ENCODE measurements around the gene TAF4B. TPM values are rescaled to one million over a fixed set of nuclear protein-coding genes. Genes with fewer than 3 reads are reported as not detected.

Gene TAF4B
- total and polyA plus RNA-seq, 10 donors = 6.4 to 23.8 (median 10.1) TPM

GRCh38 chr18:26322890-26323653, 96.8 kb downstream of the TAF4B start:
- H3K9me3 ChIP-seq = no peaks in the 10 kb centered on the region
- intact Hi-C loops (cut with DNase I; ENCODE audit: low total_unique reads) = no loop called here
- WGBS, 5 donors = 76 to 96% (median 91%) methylated on average over 3 of the region's 3 CpGs
- TF ChIP-seq CTCF (IDR thresholded peaks at IDR 0.05 in 8 of 11, conservative IDR thresholded peaks at IDR 0.05 in 3 of 11) = no peak
- TF ChIP-seq POLR2A (IDR thresholded peaks at IDR 0.05) = no peak
- no peak for TF ChIP-seq POLR2AphosphoS5 (IDR thresholded peaks at IDR 0.05)
- no peak overlapping the region for H3K27ac ChIP-seq
- no peaks in the 10 kb centered on the region for H3K4me1 ChIP-seq
- DNase-seq = no peak
- H3K4me3 ChIP-seq = no peak overlapping the region
- no peaks in the 10 kb centered on the region for H3K27me3 ChIP-seq (replicated peaks in 1 of 7)
- peaks cover 0 to 54% (median 14%) of the 10 kb centered on the region in 6 donors for H3K36me3 ChIP-seq

GRCh38 chr18:26325771-26326170, 99.5 kb downstream of the TAF4B start:
- Histone ChIP-seq H3K36me3 (peaks cover 0 to 75% (median 19%) of the 10 kb centered on the region in 6 donors), H3K27ac (no peak overlapping the region), H3K4me3 (no peak overlapping the region), H3K9me3 (no peaks in the 10 kb centered on the region), H3K27me3 (replicated peaks in 1 of 7) (no peaks in the 10 kb centered on the region), H3K4me1 (no peaks in the 10 kb centered on the region)
- 92 to 100% (median 95%) methylated on average over 2 of the region's 2 CpGs for WGBS, 5 donors
- no peak for DNase-seq
- no peak for TF ChIP-seq POLR2A (IDR thresholded peaks at IDR 0.05)
- no peak for TF ChIP-seq POLR2AphosphoS5 (IDR thresholded peaks at IDR 0.05)
- TF ChIP-seq CTCF (IDR thresholded peaks at IDR 0.05 in 8 of 11, conservative IDR thresholded peaks at IDR 0.05 in 3 of 11) = no peak
- intact Hi-C loops (cut with DNase I; ENCODE audit: low total_unique reads) = no loop called here

- intact Hi-C loops (cut with DNase I; ENCODE audit: low total_unique reads) = no loop called here
- H3K4me3 ChIP-seq = no peak overlapping the region
- WGBS, 5 donors = 80 to 90% (median 84%) methylated on average over 3 of the region's 3 CpGs
- no peak overlapping the region for H3K27ac ChIP-seq
- H3K27me3 ChIP-seq (replicated peaks in 1 of 7) = no peaks in the 10 kb centered on the region
- TF ChIP-seq POLR2A (IDR thresholded peaks at IDR 0.05) (no peak), POLR2AphosphoS5 (IDR thresholded peaks at IDR 0.05) (no peak), CTCF (IDR thresholded peaks at IDR 0.05 in 8 of 11, conservative IDR thresholded peaks at IDR 0.05 in 3 of 11) (no peak)
- DNase-seq = no peak
- H3K36me3 ChIP-seq = peaks cover 0 to 70% (median 13%) of the 10 kb centered on the region in 6 donors
- H3K4me1 ChIP-seq = no peaks in the 10 kb centered on the region
- no peaks in the 10 kb centered on the region for H3K9me3 ChIP-seq
These were observed 100.8 kb downstream of the TAF4B start for GRCh38 chr18:26327062-26327461.

- intact Hi-C loops (cut with DNase I; ENCODE audit: low total_unique reads) = no loop called here
These were observed 106.7 kb downstream of the TAF4B start for GRCh38 chr18:26332991-26333390.

More at GRCh38 chr18:26332991-26333390, 106.7 kb downstream of the TAF4B start:
- TF ChIP-seq POLR2A (IDR thresholded peaks at IDR 0.05) = no peak
- no peak for TF ChIP-seq CTCF (IDR thresholded peaks at IDR 0.05 in 8 of 11, conservative IDR thresholded peaks at IDR 0.05 in 3 of 11)
- TF ChIP-seq POLR2AphosphoS5 (IDR thresholded peaks at IDR 0.05) = no peak
- Histone ChIP-seq H3K4me1 (peaks cover 0 to 21% (median 4%) of the 10 kb centered on the region in 6 donors), H3K27ac (no peak overlapping the region), H3K9me3 (no peaks in the 10 kb centered on the region), H3K4me3 (no peak overlapping the region), H3K27me3 (replicated peaks in 1 of 7) (no peaks in the 10 kb centered on the region), H3K36me3 (peaks cover 0 to 61% (median 7%) of the 10 kb centered on the region in 6 donors)
- no peak for DNase-seq
- WGBS, 5 donors = 90 to 100% (median 97%) methylated on average over 1 of the region's 1 CpG
